Left lobe of liver (tissue), 2 donors: ENCODE measurements around the gene CYP27B1. TPM values are rescaled to one million over a fixed set of nuclear protein-coding genes. Genes with fewer than 3 reads are reported as not detected.
"Not testable (repeated sequence)": the region's sequence is repeated elsewhere in the genome, so short reads cannot be mapped to it uniquely, and the experiment has no call there.

Experiments
- ATAC-seq: fragments of 200-7000 bp; cut with Tn5 transposase; one replicate; pipeline ENCODE4 v1.9.1; 2020; ENCODE audit warnings: mild to moderate bottlenecking, moderate library complexity
- DNase-seq: peaks from one replicate; pipeline ENCODE4 v3.0.0-alpha.2; 2020; ENCODE audit warnings: low spot score
- total RNA-seq: library from RNA; stranded (reverse); gene quantifications from one replicate; pipeline ENCODE4 v1.2.1, GENCODE V29; 2021
- donor health status: DM: no; HTN: no; CAD: no; lungs with moderate emphysema.
- donor health status: DM: no; HTN: yes; CAD: no.

CYP27B1 gene
- total RNA-seq, 1 donor from 2014 or later, result 0.45 TPM

GRCh38 chr12:57783861-57784260 is 17.0 kb upstream of the CYP27B1 start:
- ATAC-seq (no peak), DNase-seq (no peak)

GRCh38 chr12:57783466-57783801 is 16.6 kb upstream of the CYP27B1 start:
- ATAC-seq (no peak), DNase-seq (no peak)

GRCh38 chr12:57782608-57783465 is 16.0 kb upstream of the CYP27B1 start, which contains the start of gene TSFM:
TSS of gene TSFM (plus strand) at chr12:57782787. CDS start at chr12:57782802, 15 bp downstream.
- peak; percentile 99 for ATAC-seq

GRCh38 chr12:57782243-57782607 is 15.3 kb upstream of the CYP27B1 start:
- DNase-seq (no peak), ATAC-seq (no peak)

More at GRCh38 chr12:57782608-57783465, 16.0 kb upstream of the CYP27B1 start, which contains the start of gene TSFM:
- peak; percentile 95 for DNase-seq

- no peak for DNase-seq
- no peak for ATAC-seq
Measured at GRCh38 chr12:57781801-57782200, 14.9 kb upstream of the CYP27B1 start.

- ATAC-seq, result no peak
Measured at GRCh38 chr12:57781244-57781643, 14.4 kb upstream of the CYP27B1 start.

GRCh38 chr12:57780284-57780897 is 13.5 kb upstream of the CYP27B1 start:
- ATAC-seq (no peak), DNase-seq (no peak)

More at GRCh38 chr12:57781244-57781643, 14.4 kb upstream of the CYP27B1 start:
- no peak for DNase-seq

GRCh38 chr12:57779736-57780135 is 12.9 kb upstream of the CYP27B1 start:
- no peak for DNase-seq
- ATAC-seq, result no peak

- no peak for DNase-seq
Measured at GRCh38 chr12:57777911-57778310, 11.0 kb upstream of the CYP27B1 start.

GRCh38 chr12:57777367-57777766 is 10.5 kb upstream of the CYP27B1 start:
- DNase-seq (no peak), ATAC-seq (no peak)

More at GRCh38 chr12:57777911-57778310, 11.0 kb upstream of the CYP27B1 start:
- no peak for ATAC-seq

GRCh38 chr12:57776247-57776587 is 9.3 kb upstream of the CYP27B1 start:
- no peak for ATAC-seq
- DNase-seq, result no peak

GRCh38 chr12:57775563-57776246 is 8.8 kb upstream of the CYP27B1 start:
- ATAC-seq (no peak), DNase-seq (no peak)

GRCh38 chr12:57775044-57775443 is 8.2 kb upstream of the CYP27B1 start:
- no peak for DNase-seq
- ATAC-seq, result no peak

- DNase-seq, ATAC-seq: not testable (repeated sequence)
Measured at GRCh38 chr12:57774634-57775033, 7.8 kb upstream of the CYP27B1 start.

- ATAC-seq, result peak; percentile 76
- DNase-seq, result peak; percentile 70
Measured at GRCh38 chr12:57772429-57773322, 5.8 kb upstream of the CYP27B1 start, which contains the start of gene EEF1AKMT3. TSS of gene EEF1AKMT3 (plus strand) at chr12:57772614. CDS start at chr12:57772725, 111 bp downstream.

GRCh38 chr12:57771873-57772428 is 5.1 kb upstream of the CYP27B1 start, which contains the start of gene METTL1:
TSS of gene METTL1 (minus strand) at chr12:57772105. CDS start at chr12:57772083, 22 bp downstream.
- peak; percentile 95 for DNase-seq
- ATAC-seq, result peak; percentile 92

GRCh38 chr12:57771236-57771872 is 4.5 kb upstream of the CYP27B1 start:
- peak; percentile 80 for ATAC-seq
- DNase-seq, result peak; percentile 85

GRCh38 chr12:57770734-57771133 is 3.9 kb upstream of the CYP27B1 start:
- DNase-seq, result no peak
- ATAC-seq, result no peak

- ATAC-seq (no peak), DNase-seq (no peak)
Measured at GRCh38 chr12:57769594-57769993, 2.7 kb upstream of the CYP27B1 start.

- DNase-seq (no peak), ATAC-seq (no peak)
Measured at GRCh38 chr12:57767876-57768275, 998 bp upstream of the CYP27B1 start.
